BLaER1 treated with 17β-estradiol and CSF1 and Interleukin-3, amounts not matched to agents 10 nM and 100 nM (cell line): Measurements from ENCODE around the gene GATB.
"Not testable (repeated sequence)": the region's sequence is repeated elsewhere in the genome, so short reads cannot be mapped to it uniquely, and the experiment has no call there.

Source experiments
- H3K27ac ChIP-seq, 11 experiments: shearing (Covaris generic); formaldehyde crosslinking; 2 replicates each; pipeline ENCODE4 v1.8.1; 2022
- H3K27me3 ChIP-seq, 11 experiments: shearing (Covaris generic); formaldehyde crosslinking; 2 replicates each; pipeline ENCODE4 v1.8.1; 2022
- H3K36me3 ChIP-seq, 11 experiments: shearing (Covaris generic); formaldehyde crosslinking; 2 replicates each; pipeline ENCODE4 v1.8.1; 2022
- H3K4me1 ChIP-seq, 10 experiments: shearing (Covaris generic); formaldehyde crosslinking; 2 replicates each; pipeline ENCODE4 v1.8.1; 2022
- H3K4me2 ChIP-seq, 11 experiments: shearing (Covaris generic); formaldehyde crosslinking; 2 replicates each; pipeline ENCODE4 v1.8.1; 2022
- H3K4me3 ChIP-seq, 10 experiments: shearing (Covaris generic); formaldehyde crosslinking; 2 replicates each; pipeline ENCODE4 v1.8.1; 2022
- H3K9ac ChIP-seq, 11 experiments: shearing (Covaris generic); formaldehyde crosslinking; 2 replicates each; pipeline ENCODE4 v1.8.1; 2022
- H3K9me3 ChIP-seq, 11 experiments: shearing (Covaris generic); formaldehyde crosslinking; replicated peaks in 1 of 11; 2 replicates each; pipeline ENCODE4 v1.8.1; 2022
- H4K20me1 ChIP-seq, 11 experiments: shearing (Covaris generic); formaldehyde crosslinking; 2 replicates each; pipeline ENCODE4 v1.8.1; 2022
- Cebpa-rat ChIP-seq, 11 experiments: shearing (Covaris generic); IDR thresholded peaks; 2 replicates each; pipeline ENCODE4 v1.8.1; 2022

Gene GATB

GRCh38 chr4:151745481-151746231, 15.2 kb downstream of the GATB start:
- H3K9ac ChIP-seq, result no peak overlapping the region
- H3K27ac ChIP-seq, result no peak overlapping the region
- H3K4me1 ChIP-seq, result peaks cover 0 to 10% (median 3%) of the 10 kb centered on the region in 10 experiments; a peak in 8 of 20 replicates
- no peaks in the 10 kb centered on the region for H3K9me3 ChIP-seq
- H4K20me1 ChIP-seq, result peaks cover 0 to 3% (median 0%) of the 10 kb centered on the region in 11 experiments; a peak in 1 of 22 replicates
- no peak for TF ChIP-seq Cebpa-rat (IDR thresholded peaks at IDR 0.05)
- H3K4me2 ChIP-seq, result no peak overlapping the region
- peaks cover 0 to 75% (median 5%) of the 10 kb centered on the region in 11 experiments; a peak in 11 of 22 replicates for H3K36me3 ChIP-seq
- no peak overlapping the region for H3K4me3 ChIP-seq
- H3K27me3 ChIP-seq, result no peaks in the 10 kb centered on the region

- Histone ChIP-seq H3K36me3 (peaks cover 0 to 75% (median 6%) of the 10 kb centered on the region in 11 experiments; a peak in 14 of 22 replicates), H4K20me1 (peaks cover 0 to 3% (median 0%) of the 10 kb centered on the region in 11 experiments; a peak in 1 of 22 replicates), H3K27ac (no peak overlapping the region), H3K4me1 (peaks cover 0 to 10% (median 3%) of the 10 kb centered on the region in 10 experiments; a peak in 8 of 20 replicates), H3K4me2 (no peak overlapping the region), H3K9ac (no peak overlapping the region), H3K9me3 (peaks cover 0 to 5% (median 0%) of the 10 kb centered on the region in 11 experiments; a peak in 1 of 22 replicates), H3K4me3 (no peak overlapping the region), H3K27me3 (no peaks in the 10 kb centered on the region)
- TF ChIP-seq Cebpa-rat (IDR thresholded peaks at IDR 0.05), result no peak
Observed at GRCh38 chr4:151744614-151745013, 16.2 kb downstream of the GATB start.

GRCh38 chr4:151743894-151744293, 16.9 kb downstream of the GATB start:
- H4K20me1 ChIP-seq, result peaks cover 0 to 3% (median 0%) of the 10 kb centered on the region in 11 experiments; a peak in 1 of 22 replicates
- no peaks in the 10 kb centered on the region for H3K27me3 ChIP-seq
- peaks cover 0 to 80% (median 8%) of the 10 kb centered on the region in 11 experiments; a peak in 14 of 22 replicates for H3K36me3 ChIP-seq
- no peak overlapping the region for H3K27ac ChIP-seq
- H3K4me2 ChIP-seq, result no peak overlapping the region
- no peak overlapping the region for H3K9ac ChIP-seq
- H3K4me1 ChIP-seq, result peaks cover 0 to 10% (median 3%) of the 10 kb centered on the region in 10 experiments; a peak in 8 of 20 replicates
- peaks cover 0 to 12% (median under 1%) of the 10 kb centered on the region in 11 experiments; a peak in 5 of 22 replicates for H3K9me3 ChIP-seq
- no peak for TF ChIP-seq Cebpa-rat (IDR thresholded peaks at IDR 0.05)
- no peak overlapping the region for H3K4me3 ChIP-seq

- Histone ChIP-seq H3K4me3 (no peak overlapping the region), H3K27ac (no peak overlapping the region), H3K36me3 (peaks cover 1 to 86% (median 14%) of the 10 kb centered on the region in 11 experiments; a peak in 19 of 22 replicates), H3K27me3 (no peaks in the 10 kb centered on the region), H3K4me1 (peaks cover 0 to 10% (median 3%) of the 10 kb centered on the region in 10 experiments; a peak in 8 of 20 replicates), H3K4me2 (no peak overlapping the region), H3K9ac (no peak overlapping the region), H3K9me3 (peaks cover under 1 to 18% (median 6%) of the 10 kb centered on the region in 11 experiments; a peak in 20 of 22 replicates), H4K20me1 (peaks cover 0 to 3% (median 0%) of the 10 kb centered on the region in 11 experiments; a peak in 1 of 22 replicates)
- no peak for TF ChIP-seq Cebpa-rat (IDR thresholded peaks at IDR 0.05)
Observed at GRCh38 chr4:151743128-151743854, 17.5 kb downstream of the GATB start.

GRCh38 chr4:151738720-151739517, 21.9 kb downstream of the GATB start:
- H3K9ac ChIP-seq, result no peak overlapping the region
- H3K4me2 ChIP-seq, result no peak overlapping the region
- H3K36me3 ChIP-seq, result peaks cover 23 to 79% (median 40%) of the 10 kb centered on the region in 11 experiments
- no peaks in the 10 kb centered on the region for H4K20me1 ChIP-seq
- no peak overlapping the region for H3K27ac ChIP-seq
- no peak overlapping the region for H3K4me3 ChIP-seq
- H3K27me3 ChIP-seq, result no peaks in the 10 kb centered on the region
- H3K9me3 ChIP-seq, result peaks cover 28 to 45% (median 36%) of the 10 kb centered on the region in 11 experiments
- no peaks in the 10 kb centered on the region for H3K4me1 ChIP-seq
- no peak for TF ChIP-seq Cebpa-rat (IDR thresholded peaks at IDR 0.05)

GRCh38 chr4:151736852-151737251, 24.0 kb downstream of the GATB start:
- H3K4me3 ChIP-seq, H3K4me1 ChIP-seq, H3K4me2 ChIP-seq, H3K27me3 ChIP-seq, H4K20me1 ChIP-seq, H3K9ac ChIP-seq, H3K27ac ChIP-seq: not testable (repeated sequence)
- Histone ChIP-seq H3K36me3 (peaks cover 23 to 64% (median 40%) of the 10 kb centered on the region in 11 experiments), H3K9me3 (peaks cover 28 to 45% (median 36%) of the 10 kb centered on the region in 11 experiments)

GRCh38 chr4:151736361-151736760, 24.4 kb downstream of the GATB start:
- Histone ChIP-seq H3K4me1 (no peaks in the 10 kb centered on the region), H3K9me3 (peaks cover 28 to 45% (median 36%) of the 10 kb centered on the region in 11 experiments), H4K20me1 (no peaks in the 10 kb centered on the region), H3K9ac (no peak overlapping the region), H3K27me3 (no peaks in the 10 kb centered on the region), H3K4me3 (no peak overlapping the region), H3K4me2 (no peak overlapping the region), H3K27ac (no peak overlapping the region), H3K36me3 (peaks cover 20 to 62% (median 40%) of the 10 kb centered on the region in 11 experiments)
- TF ChIP-seq Cebpa-rat (IDR thresholded peaks at IDR 0.05), result no peak

GRCh38 chr4:151731670-151732069, 29.1 kb downstream of the GATB start:
- H3K4me1 ChIP-seq, H3K27me3 ChIP-seq, H4K20me1 ChIP-seq, H3K9ac ChIP-seq, H3K27ac ChIP-seq, H3K4me2 ChIP-seq, H3K4me3 ChIP-seq: not testable (repeated sequence)
- H3K36me3 ChIP-seq, result peaks cover 5 to 30% (median 12%) of the 10 kb centered on the region in 11 experiments; a peak in 20 of 22 replicates
- H3K9me3 ChIP-seq, result peaks cover 10 to 25% (median 11%) of the 10 kb centered on the region in 11 experiments
